Osteoblast (primary cell): ENCODE results near the gene LRBA. TPM values are rescaled to one million over a fixed set of nuclear protein-coding genes. Genes with fewer than 3 reads are reported as not detected.
A peak's percentile ranks its signal among the peaks of the same experiment; 100 is the strongest.

Experiments
- DNase-seq: peaks from one replicate; pipeline ENCODE4 v3.0.0; 2011; ENCODE audit warnings: low spot score, mixed read lengths; ENCODE audit not compliant: insufficient read length; ENCODE audit errors: missing footprints
- H2AFZ ChIP-seq: 2 replicates; pipeline ENCODE4 v1.6.0; 2011; ENCODE audit warnings: mild to moderate bottlenecking, low read length
- H3K27ac ChIP-seq: 2 replicates; pipeline ENCODE4 v1.5.1; 2011; ENCODE audit warnings: mild to moderate bottlenecking, low read depth, low read length, moderate library complexity
- H3K27me3 ChIP-seq: 2 replicates; pipeline ENCODE4 v1.6.0; 2012; ENCODE audit warnings: mild to moderate bottlenecking, control low read depth, inconsistent platforms, low read length, moderate library complexity; ENCODE audit not compliant: insufficient read depth
- H3K36me3 ChIP-seq: 2 replicates; pipeline ENCODE4 v1.5.1; 2011; ENCODE audit warnings: mild to moderate bottlenecking, low read length, control low read depth, moderate library complexity; ENCODE audit not compliant: insufficient read depth
- H3K4me1 ChIP-seq: 2 replicates; pipeline ENCODE4 v1.5.1; 2011; ENCODE audit warnings: mild to moderate bottlenecking, low read length, control low read depth, moderate library complexity; ENCODE audit not compliant: insufficient read depth
- H3K4me2 ChIP-seq: 2 replicates; pipeline ENCODE4 v1.6.0; 2011; ENCODE audit warnings: mild to moderate bottlenecking, low read length; ENCODE audit not compliant: insufficient read depth
- H3K4me3 ChIP-seq: fragments of 200-600 bp; sonication (generic); 3 replicates; pipeline ENCODE4 v1.5.1; 2012; ENCODE audit warnings: mild to moderate bottlenecking, low read length, inconsistent platforms; ENCODE audit not compliant: insufficient read depth
- H3K79me2 ChIP-seq: 2 replicates; pipeline ENCODE4 v1.6.0; 2012; ENCODE audit warnings: mild to moderate bottlenecking, low read length, control low read depth, inconsistent platforms; ENCODE audit not compliant: insufficient read depth
- H3K9me3 ChIP-seq: 2 replicates; pipeline ENCODE4 v1.5.1; 2011; ENCODE audit warnings: low read depth, low read length, control low read depth
- H4K20me1 ChIP-seq: 2 replicates; pipeline ENCODE4 v1.6.0; 2012; ENCODE audit warnings: mild to moderate bottlenecking, low read length, control low read depth; ENCODE audit not compliant: insufficient read depth
- CTCF ChIP-seq: IDR thresholded peaks from 2 replicates; pipeline ENCODE4 v1.5.1; 2011; ENCODE audit warnings: mild to moderate bottlenecking, low read depth, low read length, moderate library complexity; ENCODE audit errors: extremely low read depth
- total RNA-seq: library from RNA; depleted of rRNA; stranded (reverse); fragments of >200 nt; gene quantifications from 2 replicates; pipeline ENCODE4 v1.2.3, GENCODE V29; 2012

Gene LRBA
- total RNA-seq, 1 donor = 67.3 TPM

DNA sequence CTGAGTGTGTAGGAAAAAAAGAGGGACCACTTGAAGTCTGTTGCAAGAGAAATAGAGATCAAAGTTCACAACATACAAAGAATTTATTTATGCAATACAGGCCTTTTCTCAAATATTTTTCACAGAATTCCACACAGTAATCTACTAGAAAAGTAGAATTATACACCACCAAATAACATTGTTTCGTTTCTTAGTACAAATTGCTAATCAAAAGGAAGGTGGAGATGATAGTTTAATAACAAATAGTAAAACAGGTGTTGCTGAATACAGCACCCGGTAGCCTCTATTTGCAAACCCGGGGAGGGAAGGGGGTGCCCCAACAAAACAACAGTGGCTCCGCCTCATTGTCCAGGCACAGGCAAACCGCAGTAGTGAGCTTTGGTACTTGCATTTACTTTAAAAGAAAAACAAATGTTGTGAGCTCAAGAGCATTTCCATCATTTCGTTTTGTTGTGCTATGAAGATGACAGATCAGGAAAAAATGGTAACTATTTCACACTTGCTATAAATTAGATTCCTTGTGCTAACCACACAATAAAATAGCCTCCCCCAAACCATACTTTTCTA, 750.4 kb downstream of the LRBA start:
- Histone ChIP-seq H3K36me3 (peaks cover 15% of the 10 kb centered on the region), H3K27ac (peak overlapping the region; percentile 0), H3K9me3 (no peaks in the 10 kb centered on the region), H3K4me3 (no peak overlapping the region), H3K27me3 (no peaks in the 10 kb centered on the region), H4K20me1 (no peaks in the 10 kb centered on the region), H3K79me2 (no peaks in the 10 kb centered on the region), H3K4me1 (peaks cover 21% of the 10 kb centered on the region), H3K4me2 (no peak overlapping the region), H2AFZ (no peak overlapping the region)
- no peak for TF ChIP-seq CTCF
- no peak for DNase-seq

GRCh38 chr4:150262611-150263010, 752.5 kb downstream of the LRBA start:
- DNase-seq = no peak
- no peak for TF ChIP-seq CTCF
- Histone ChIP-seq H3K4me1 (peaks cover 21% of the 10 kb centered on the region), H2AFZ (no peak overlapping the region), H3K4me2 (no peak overlapping the region), H3K27ac (peak overlapping the region; percentile 38), H3K9me3 (no peaks in the 10 kb centered on the region), H4K20me1 (no peaks in the 10 kb centered on the region), H3K4me3 (no peak overlapping the region), H3K79me2 (no peaks in the 10 kb centered on the region), H3K36me3 (peaks cover 15% of the 10 kb centered on the region), H3K27me3 (no peaks in the 10 kb centered on the region)

- Histone ChIP-seq H3K36me3 (peaks cover 23% of the 10 kb centered on the region), H2AFZ (no peak overlapping the region), H3K27ac (peak overlapping the region; percentile 38), H3K79me2 (no peaks in the 10 kb centered on the region), H3K4me2 (no peak overlapping the region), H3K27me3 (no peaks in the 10 kb centered on the region), H3K9me3 (no peaks in the 10 kb centered on the region), H3K4me1 (peaks cover 21% of the 10 kb centered on the region), H4K20me1 (no peaks in the 10 kb centered on the region), H3K4me3 (no peak overlapping the region)
- TF ChIP-seq CTCF = no peak
- DNase-seq = peak; percentile 88
Measured at GRCh38 chr4:150261571-150261970, 753.5 kb downstream of the LRBA start.

- Histone ChIP-seq H3K4me1 (peaks cover 12% of the 10 kb centered on the region), H3K36me3 (peaks cover 26% of the 10 kb centered on the region), H3K79me2 (no peaks in the 10 kb centered on the region), H3K4me2 (no peak overlapping the region), H3K4me3 (no peak overlapping the region), H3K27ac (no peak overlapping the region), H3K9me3 (no peaks in the 10 kb centered on the region), H2AFZ (no peak overlapping the region), H4K20me1 (no peaks in the 10 kb centered on the region), H3K27me3 (no peaks in the 10 kb centered on the region)
- no peak for DNase-seq
- TF ChIP-seq CTCF = no peak
Measured at GRCh38 chr4:150259861-150260567, 755.1 kb downstream of the LRBA start.
